Right lobe of liver (tissue), 6 donors: ENCODE measurements around the gene PON3. TPM values are rescaled to one million over a fixed set of nuclear protein-coding genes. Genes with fewer than 3 reads are reported as not detected.

Source experiments
- ATAC-seq, 4 donors: fragments of 200-7000 bp; cut with Tn5 transposase; one replicate each; pipeline ENCODE4 v1.9.1; 2020; ENCODE audit warnings: mild to moderate bottlenecking in 4 of 4, moderate library complexity in 4 of 4
- DNase-seq, 3 donors: peaks; one replicate each; pipeline ENCODE4 v3.0.0-alpha.2; 2020
- H3K27ac ChIP-seq, 3 donors: fragments of 200-600 bp; one replicate each; pipeline ENCODE4 v1.8.0; 2022
- H3K27me3 ChIP-seq, 2 donors: fragments of 200-600 bp; one replicate each; pipeline ENCODE4 v1.8.0; 2022
- H3K36me3 ChIP-seq, 4 donors: fragments of 200-600 bp; sonication (generic) in 1 of 4; one replicate each; pipeline versions ENCODE4 v1.5.1 to v1.8.0; 2017 to 2022; ENCODE audit warnings: control low read depth in 1 of 4
- H3K4me1 ChIP-seq, 4 donors: fragments of 200-600 bp; sonication (generic) in 1 of 4; one replicate each; pipeline versions ENCODE4 v1.5.1 to v1.8.0; 2017 to 2022; ENCODE audit warnings: control low read depth in 1 of 4
- H3K4me3 ChIP-seq, 3 donors: fragments of 200-600 bp; one replicate each; pipeline ENCODE4 v1.8.0; 2022
- H3K9me3 ChIP-seq, 4 donors: fragments of 200-600 bp; sonication (generic) in 1 of 4; one replicate each; pipeline versions ENCODE4 v1.5.1 to v1.8.0; 2017 to 2022; ENCODE audit warnings: control low read depth in 1 of 4
- POLR2A ChIP-seq: fragments of 450-650 bp; IDR thresholded peaks from one replicate; pipeline ENCODE4 v1.6.1; 2017; ENCODE audit warnings: antibody characterized with exemption, mild to moderate bottlenecking
- WGBS: methylation state at CpG from one replicate; pipeline ENCODE4 v1.1.6; 2018; ENCODE audit warnings: low coverage, low lambda C conversion rate; ENCODE audit not compliant: insufficient coverage; ENCODE audit errors: missing lambda C conversion rate; 5-methylcytosine and 5-hydroxymethylcytosine counted together
- intact Hi-C, 2 donors: fragments of 100-400 bp; cut with DNase I; formaldehyde crosslinking; loops; one replicate each; pipeline versions ENCODE4 v1.11.2 to v1.14.1; 2022
- total RNA-seq, 6 experiments: library from RNA; depleted of rRNA in 2 of 6; stranded (reverse); fragments of >200 nt in 2 of 6; fragmentation: NEBNext Ultra II Directional in 3 of 6; extraction: Animal tissue kit (Norgen Biotek cat#: 25700) in 3 of 6; gene quantifications; one replicate each; pipeline versions ENCODE4 v1.1.0 to v1.2.4, GENCODE V29; 2016 to 2023
- TF ChIP-seq, protein P1 (sequence below), 4 donors: fragments of 200-600 bp in 3 of 4; fragments of 450-650 bp in 1 of 4; IDR thresholded peaks; one replicate each; pipeline versions ENCODE4 v1.5.1 to v1.8.0; 2016 to 2022; ENCODE audit warnings: antibody characterized with exemption in 4 of 4, mild to moderate bottlenecking in 2 of 4
- donor health status: DM: no; HTN: yes; CAD: no.
- donor health status: DM: no; HTN: no; CAD: no.
- donor health status: DM: no; HTN: no; CAD: no.
- donor health status: DM: no; HTN: yes; CAD: no.
- donor health status: DM: no; HTN: yes; CAD: no.

PON3 gene
- total RNA-seq, 6 experiments from 2014 or later, result 149 to 328 (median 193) TPM

DNA sequence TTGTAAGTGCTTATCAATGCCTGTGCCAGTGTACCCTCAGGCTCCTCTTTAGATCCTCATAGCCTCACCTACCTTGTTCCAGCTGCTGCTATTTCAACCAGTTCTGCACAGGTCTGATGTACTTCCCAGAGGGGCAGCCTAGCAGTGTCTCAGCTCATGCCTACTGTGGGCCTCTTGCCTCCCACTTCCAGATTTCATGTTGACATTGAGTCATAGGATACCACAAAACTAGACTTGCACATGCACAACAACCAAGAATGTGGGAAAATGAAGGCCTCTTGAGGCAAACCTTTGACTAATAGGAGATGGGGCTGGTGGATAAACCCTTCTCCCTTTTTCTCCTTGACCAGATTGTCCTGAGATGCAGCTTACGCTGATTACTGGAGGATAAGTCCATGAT is 31.0 kb downstream of the PON3 start:
- intact Hi-C loops, result no loop called here
- WGBS, result 100% methylated on average over 1 of the region's 1 CpG
- no peak for ATAC-seq

DNA sequence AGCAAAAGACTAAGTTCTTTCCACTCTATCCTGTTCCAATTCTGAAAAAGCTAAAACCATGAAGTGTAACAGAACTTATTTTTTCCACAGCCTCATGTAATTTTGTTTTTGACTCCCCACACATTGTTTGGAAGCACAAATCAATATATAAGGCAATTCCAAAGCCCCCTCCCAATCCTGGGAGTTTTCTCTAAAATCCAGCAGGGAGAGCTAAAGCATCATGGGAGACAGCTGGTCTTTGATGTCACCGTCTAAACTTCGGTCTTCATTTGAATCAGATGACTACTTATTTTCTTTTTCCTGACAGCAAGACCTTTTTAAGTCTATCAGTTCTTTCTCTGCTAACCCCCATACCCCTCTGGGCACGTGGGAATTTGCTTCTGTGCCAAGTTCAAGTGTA is 38.6 kb downstream of the PON3 start:
- Histone ChIP-seq H3K27ac (no peak overlapping the region), H3K36me3 (peaks cover 0 to 24% (median 1%) of the 10 kb centered on the region in 4 donors), H3K9me3 (no peaks in the 10 kb centered on the region), H3K27me3 (no peaks in the 10 kb centered on the region), H3K4me3 (no peak overlapping the region), H3K4me1 (no peaks in the 10 kb centered on the region)
- TF ChIP-seq, protein P1, sequence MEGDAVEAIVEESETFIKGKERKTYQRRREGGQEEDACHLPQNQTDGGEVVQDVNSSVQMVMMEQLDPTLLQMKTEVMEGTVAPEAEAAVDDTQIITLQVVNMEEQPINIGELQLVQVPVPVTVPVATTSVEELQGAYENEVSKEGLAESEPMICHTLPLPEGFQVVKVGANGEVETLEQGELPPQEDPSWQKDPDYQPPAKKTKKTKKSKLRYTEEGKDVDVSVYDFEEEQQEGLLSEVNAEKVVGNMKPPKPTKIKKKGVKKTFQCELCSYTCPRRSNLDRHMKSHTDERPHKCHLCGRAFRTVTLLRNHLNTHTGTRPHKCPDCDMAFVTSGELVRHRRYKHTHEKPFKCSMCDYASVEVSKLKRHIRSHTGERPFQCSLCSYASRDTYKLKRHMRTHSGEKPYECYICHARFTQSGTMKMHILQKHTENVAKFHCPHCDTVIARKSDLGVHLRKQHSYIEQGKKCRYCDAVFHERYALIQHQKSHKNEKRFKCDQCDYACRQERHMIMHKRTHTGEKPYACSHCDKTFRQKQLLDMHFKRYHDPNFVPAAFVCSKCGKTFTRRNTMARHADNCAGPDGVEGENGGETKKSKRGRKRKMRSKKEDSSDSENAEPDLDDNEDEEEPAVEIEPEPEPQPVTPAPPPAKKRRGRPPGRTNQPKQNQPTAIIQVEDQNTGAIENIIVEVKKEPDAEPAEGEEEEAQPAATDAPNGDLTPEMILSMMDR (IDR thresholded peaks at IDR 0.05), result no peak
- no peak for TF ChIP-seq POLR2A
- no peak for ATAC-seq
- 52% methylated on average over 3 of the region's 3 CpGs for WGBS
- no peak for DNase-seq
- intact Hi-C loops, result no loop called here

More for the DNA sequence above, 31.0 kb downstream of the PON3 start:
- no peak overlapping the region for H3K27ac ChIP-seq
- TF ChIP-seq POLR2A, result no peak
- TF ChIP-seq, protein P1 (IDR thresholded peaks at IDR 0.05), result no peak
- H3K4me1 ChIP-seq, result no peaks in the 10 kb centered on the region
- no peaks in the 10 kb centered on the region for H3K27me3 ChIP-seq
- no peak for DNase-seq
- H3K4me3 ChIP-seq, result no peak overlapping the region
- H3K36me3 ChIP-seq, result peaks cover 0 to 54% (median 10%) of the 10 kb centered on the region in 4 donors
- H3K9me3 ChIP-seq, result no peaks in the 10 kb centered on the region

DNA sequence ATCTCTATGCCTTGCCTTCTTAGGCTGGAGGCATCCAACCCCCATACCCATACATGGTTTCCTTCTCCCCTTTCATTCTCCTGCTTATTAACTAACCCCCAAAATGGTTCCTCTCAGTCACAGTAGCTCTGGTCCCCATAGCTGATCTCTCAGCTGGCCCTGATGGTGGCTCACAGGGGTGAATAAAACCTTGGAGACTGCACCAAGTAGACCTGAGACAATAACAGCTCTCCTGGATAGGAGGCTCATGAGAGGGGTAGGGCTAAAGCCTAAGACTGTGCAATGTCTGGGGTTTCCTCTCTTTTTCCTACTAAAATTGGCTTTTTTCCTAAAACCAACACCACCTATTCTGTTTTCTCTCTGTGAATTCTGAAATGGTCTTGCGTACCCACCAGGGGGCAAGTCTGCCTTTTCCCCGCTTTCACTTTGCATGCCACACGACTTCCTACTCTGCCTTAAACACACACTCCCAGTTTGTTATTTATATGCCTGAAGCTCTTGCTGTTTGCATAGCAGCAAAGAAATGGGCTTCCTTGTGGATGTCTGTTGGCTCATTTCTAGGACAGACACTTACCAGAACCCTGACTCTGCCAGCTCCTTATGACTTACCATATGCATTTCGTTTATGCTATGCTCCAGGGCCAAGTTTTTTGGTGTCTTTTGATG is 53.4 kb downstream of the PON3 start:
- H3K9me3 ChIP-seq, result no peaks in the 10 kb centered on the region
- H3K4me1 ChIP-seq, result no peaks in the 10 kb centered on the region
- TF ChIP-seq, protein P1 (IDR thresholded peaks at IDR 0.05), result no peak
- no peak for TF ChIP-seq POLR2A
- no peak for DNase-seq
- peak in 3 of 4 donors; percentile 12 to 35 (median 34) for ATAC-seq
- 73% methylated on average over 4 of the region's 4 CpGs for WGBS
- intact Hi-C loops, result no loop called here
- H3K27me3 ChIP-seq, result no peaks in the 10 kb centered on the region
- H3K36me3 ChIP-seq, result no peaks in the 10 kb centered on the region
- no peak overlapping the region for H3K27ac ChIP-seq
- no peak overlapping the region for H3K4me3 ChIP-seq

DNA sequence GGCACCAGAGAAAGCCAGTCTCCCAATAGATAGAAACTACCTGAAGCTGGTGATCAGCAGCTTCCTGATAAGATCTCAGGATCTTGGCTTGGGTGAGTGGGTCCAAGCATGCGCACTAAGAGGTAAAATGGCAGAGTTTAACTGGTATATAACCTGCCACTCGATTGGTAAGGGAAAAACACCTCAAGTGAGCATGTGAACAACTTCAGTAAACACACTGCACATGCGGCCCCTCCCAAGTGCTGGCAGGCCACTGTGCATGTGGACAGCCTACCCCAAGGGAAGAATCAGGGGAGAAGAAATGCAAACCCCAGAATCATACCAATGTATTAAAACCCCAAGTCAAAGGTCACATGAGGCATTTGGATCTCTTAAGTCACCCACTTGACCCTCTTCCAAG is 54.1 kb downstream of the PON3 start:
- no peaks in the 10 kb centered on the region for H3K9me3 ChIP-seq
- no peak overlapping the region for H3K4me3 ChIP-seq
- H3K27ac ChIP-seq, result no peak overlapping the region
- DNase-seq (no peak), ATAC-seq (peak in 1 of 4 donors; percentile 10)
- no peaks in the 10 kb centered on the region for H3K4me1 ChIP-seq
- TF ChIP-seq, protein P1 (IDR thresholded peaks at IDR 0.05), result no peak
- no peak for TF ChIP-seq POLR2A
- H3K27me3 ChIP-seq, result no peaks in the 10 kb centered on the region
- 61% methylated on average over 3 of the region's 3 CpGs for WGBS
- H3K36me3 ChIP-seq, result no peaks in the 10 kb centered on the region
- intact Hi-C loops, result no loop called here
